SKM-1 treated with dmso at 0.1 percent for 144 hours (cell line): Measurements from ENCODE around the gene CCN6.
"Not testable (repeated sequence)": the region's sequence is repeated elsewhere in the genome, so short reads cannot be mapped to it uniquely, and the experiment has no call there.

Source experiments
- DNase-seq: peaks from one replicate; lab custom pipeline; 2025; ENCODE audit not compliant: unreplicated experiment; lab: John Stamatoyannopoulos, UW

The CCN6 gene

GRCh38 chr6:112029045-112029822 lies 24.7 kb upstream of the CCN6 start:
- DNase-seq = peak; percentile 64

GRCh38 chr6:112030206-112030960 lies 23.5 kb upstream of the CCN6 start:
- no peak for DNase-seq

- no peak for DNase-seq
These were observed 22.8 kb upstream of the CCN6 start for GRCh38 chr6:112030961-112031660.

GRCh38 chr6:112031960-112032359 lies 21.9 kb upstream of the CCN6 start:
- no peak for DNase-seq

- no peak for DNase-seq
These were observed 21.2 kb upstream of the CCN6 start for GRCh38 chr6:112032728-112033127.

GRCh38 chr6:112033791-112034615 lies 19.9 kb upstream of the CCN6 start:
- no peak for DNase-seq

GRCh38 chr6:112034616-112034995 lies 19.3 kb upstream of the CCN6 start:
- DNase-seq = no peak

GRCh38 chr6:112036088-112036637 lies 17.7 kb upstream of the CCN6 start:
- DNase-seq = no peak

GRCh38 chr6:112037783-112038216 lies 16.1 kb upstream of the CCN6 start:
- no peak for DNase-seq

- DNase-seq = no peak
These were observed 15.6 kb upstream of the CCN6 start for GRCh38 chr6:112038268-112038667.

- DNase-seq = no peak
These were observed 15.0 kb upstream of the CCN6 start for GRCh38 chr6:112038756-112039430.

- no peak for DNase-seq
These were observed 14.5 kb upstream of the CCN6 start for GRCh38 chr6:112039431-112039770.

GRCh38 chr6:112040956-112041355 lies 12.9 kb upstream of the CCN6 start:
- no peak for DNase-seq

- DNase-seq = no peak
These were observed 12.4 kb upstream of the CCN6 start for GRCh38 chr6:112041535-112041934.

GRCh38 chr6:112043032-112044007 lies 10.6 kb upstream of the CCN6 start:
- DNase-seq = peak; percentile 73

GRCh38 chr6:112044196-112044595 lies 9.7 kb upstream of the CCN6 start:
- no peak for DNase-seq

GRCh38 chr6:112044856-112045255 lies 9.0 kb upstream of the CCN6 start:
- DNase-seq = no peak

- not testable (repeated sequence) for DNase-seq
These were observed 6.4 kb upstream of the CCN6 start for GRCh38 chr6:112047523-112047922.
